PC-9 (cell line): ENCODE data around the gene TRAF3. TPM values are rescaled to one million over a fixed set of nuclear protein-coding genes. Genes with fewer than 3 reads are reported as not detected.

Source experiments
- BruUV-seq: library from RNA; stranded (reverse); fragments of 400-500 nt; replicated peaks from 2 replicates; lab custom pipeline; 2021; lab: Mats Ljungman, UMichigan
- CTCF ChIA-PET: fragments of 300-600 bp; sonication (Branson Sonifier 250); formaldehyde crosslinking; loops from one replicate; lab custom pipeline; 2022; ENCODE audit warnings: antibody characterized with exemption; lab: Charles Lee
- POLR2A ChIA-PET: fragments of 300-600 bp; sonication (Branson Sonifier 250); formaldehyde crosslinking; loops from one replicate; lab custom pipeline; 2022; ENCODE audit warnings: antibody characterized with exemption; ENCODE audit not compliant: unreplicated experiment; lab: Charles Lee
- DNase-seq, 2 experiments: peaks; one replicate each; pipeline versions ENCODE4 v3.0.0 to v3.0.0-alpha.2; 2015 to 2022; ENCODE audit warnings: mixed read lengths in 1 of 2
- H2AFZ ChIP-seq: fragments of 200-600 bp; sonication (generic); 2 replicates; pipeline ENCODE4 v1.8.1; 2017; ENCODE audit warnings: antibody characterized with exemption
- H3F3A ChIP-seq: fragments of 200-600 bp; sonication (generic); 2 replicates; pipeline ENCODE4 v1.8.1; 2017; ENCODE audit warnings: antibody characterized with exemption, mild to moderate bottlenecking, low read depth; ENCODE audit not compliant: insufficient read depth
- H3K27ac ChIP-seq: fragments of 200-600 bp; sonication (generic); 2 replicates; pipeline ENCODE4 v1.6.1; 2016; ENCODE audit warnings: mixed run types
- H3K27me3 ChIP-seq: fragments of 200-600 bp; sonication (generic); 2 replicates; pipeline ENCODE4 v1.6.1; 2016; ENCODE audit warnings: low read depth, mixed run types; ENCODE audit not compliant: insufficient read depth
- H3K36me3 ChIP-seq: fragments of 200-600 bp; sonication (generic); 2 replicates; pipeline ENCODE4 v1.6.1; 2016; ENCODE audit warnings: low read depth, mixed run types
- H3K4me1 ChIP-seq: fragments of 200-600 bp; sonication (generic); replicated peaks from 2 replicates; pipeline ENCODE4 v1.6.1; 2016; ENCODE audit warnings: mixed run types; ENCODE audit not compliant: insufficient read depth
- H3K4me2 ChIP-seq: fragments of 200-600 bp; sonication (generic); 2 replicates; pipeline ENCODE4 v1.6.1; 2017; ENCODE audit warnings: mixed run types
- H3K4me3 ChIP-seq: fragments of 200-600 bp; sonication (generic); 2 replicates; pipeline ENCODE4 v1.6.1; 2016; ENCODE audit warnings: mixed run types
- H3K79me2 ChIP-seq: fragments of 200-600 bp; sonication (generic); 2 replicates; pipeline ENCODE4 v1.6.1; 2017; ENCODE audit warnings: low read depth, mixed run types
- H3K9me2 ChIP-seq: fragments of 200-600 bp; sonication (generic); 2 replicates; pipeline ENCODE4 v1.8.1; 2017; ENCODE audit warnings: mild to moderate bottlenecking; ENCODE audit not compliant: insufficient read depth
- H3K9me3 ChIP-seq: fragments of 200-600 bp; sonication (generic); 2 replicates; pipeline ENCODE4 v1.8.1; 2016; ENCODE audit warnings: low read depth; ENCODE audit not compliant: insufficient read depth
- H4K20me1 ChIP-seq: fragments of 200-600 bp; sonication (generic); 2 replicates; pipeline ENCODE4 v1.8.1; 2017; ENCODE audit not compliant: insufficient read depth
- EZH2 ChIP-seq: fragments of 200-600 bp; sonication (generic); IDR thresholded peaks from 2 replicates; pipeline ENCODE4 v1.8.0; 2017; ENCODE audit warnings: antibody characterized with exemption, low read depth
- intact Hi-C: fragments of 100-400 bp; cut with micrococcal nuclease; formaldehyde crosslinking; loops from one replicate; pipeline ENCODE4 v1.10.0; 2022; ENCODE audit not compliant: unreplicated experiment
- total RNA-seq: library from RNA; stranded (reverse); gene quantifications from 2 replicates; pipeline ENCODE4 v1.2.3, GENCODE V29; 2021
- TF ChIP-seq, protein P1 (sequence below): fragments of 200-600 bp; sonication (generic); conservative IDR thresholded peaks from 2 replicates; pipeline ENCODE4 v1.6.1; 2017; ENCODE audit warnings: mixed run types, antibody characterized with exemption, mild to moderate bottlenecking, moderate library complexity

The TRAF3 gene
- total RNA-seq, 1 experiment from 2014 or later: 41.3 TPM

DNA sequence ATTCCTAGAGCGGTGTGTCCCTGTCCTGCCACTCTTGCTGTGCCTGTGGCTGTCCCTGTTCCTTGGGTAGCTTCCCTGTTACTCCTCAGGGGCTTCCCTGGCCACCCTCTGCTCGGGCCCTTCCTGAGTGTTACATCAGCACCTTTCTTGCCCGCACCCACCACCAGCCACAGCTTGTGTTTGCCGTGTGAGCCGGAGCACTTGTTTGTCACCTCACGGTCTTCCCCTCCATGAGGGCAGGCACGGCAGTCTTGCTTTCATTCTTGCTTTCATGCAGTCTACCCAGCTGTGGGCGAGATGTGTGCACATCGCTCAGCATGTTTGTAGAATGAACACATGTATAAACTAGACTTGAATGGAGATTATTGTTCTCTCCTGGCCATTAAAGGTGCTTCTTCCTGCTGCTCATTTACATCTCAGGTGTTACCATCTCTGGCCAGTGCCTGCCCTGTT lies 42.0 kb downstream of the TRAF3 start:
- TF ChIP-seq EZH2: no peak
- TF ChIP-seq, protein P1, sequence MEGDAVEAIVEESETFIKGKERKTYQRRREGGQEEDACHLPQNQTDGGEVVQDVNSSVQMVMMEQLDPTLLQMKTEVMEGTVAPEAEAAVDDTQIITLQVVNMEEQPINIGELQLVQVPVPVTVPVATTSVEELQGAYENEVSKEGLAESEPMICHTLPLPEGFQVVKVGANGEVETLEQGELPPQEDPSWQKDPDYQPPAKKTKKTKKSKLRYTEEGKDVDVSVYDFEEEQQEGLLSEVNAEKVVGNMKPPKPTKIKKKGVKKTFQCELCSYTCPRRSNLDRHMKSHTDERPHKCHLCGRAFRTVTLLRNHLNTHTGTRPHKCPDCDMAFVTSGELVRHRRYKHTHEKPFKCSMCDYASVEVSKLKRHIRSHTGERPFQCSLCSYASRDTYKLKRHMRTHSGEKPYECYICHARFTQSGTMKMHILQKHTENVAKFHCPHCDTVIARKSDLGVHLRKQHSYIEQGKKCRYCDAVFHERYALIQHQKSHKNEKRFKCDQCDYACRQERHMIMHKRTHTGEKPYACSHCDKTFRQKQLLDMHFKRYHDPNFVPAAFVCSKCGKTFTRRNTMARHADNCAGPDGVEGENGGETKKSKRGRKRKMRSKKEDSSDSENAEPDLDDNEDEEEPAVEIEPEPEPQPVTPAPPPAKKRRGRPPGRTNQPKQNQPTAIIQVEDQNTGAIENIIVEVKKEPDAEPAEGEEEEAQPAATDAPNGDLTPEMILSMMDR: no peak
- no peaks in the 10 kb centered on the region for H3K36me3 ChIP-seq
- no peak overlapping the region for H2AFZ ChIP-seq
- ChIA-PET POLR2A (interaction anchor here (0.5 kb wide), 1 partner anchor 18 kb away, joined by 21 read pairs; no protein-coding TSS in a partner anchor), CTCF (no interaction called here)
- BruUV-seq: no TSS peak
- no peaks in the 10 kb centered on the region for H3K9me3 ChIP-seq
- no peaks in the 10 kb centered on the region for H3K9me2 ChIP-seq
- intact Hi-C loops: no loop called here
- H3K4me1 ChIP-seq: no peaks in the 10 kb centered on the region
- H3K79me2 ChIP-seq: peaks cover 61% of the 10 kb centered on the region
- no peak overlapping the region for H3K4me3 ChIP-seq
- H3K27ac ChIP-seq: no peak overlapping the region
- H3F3A ChIP-seq: peaks cover 4% of the 10 kb centered on the region; the same call in 1 of the 2 replicates
- H3K4me2 ChIP-seq: no peak overlapping the region
- DNase-seq: no peak
- no peaks in the 10 kb centered on the region for H3K27me3 ChIP-seq
- H4K20me1 ChIP-seq: peaks cover 4% of the 10 kb centered on the region; the same call in 1 of the 2 replicates

DNA sequence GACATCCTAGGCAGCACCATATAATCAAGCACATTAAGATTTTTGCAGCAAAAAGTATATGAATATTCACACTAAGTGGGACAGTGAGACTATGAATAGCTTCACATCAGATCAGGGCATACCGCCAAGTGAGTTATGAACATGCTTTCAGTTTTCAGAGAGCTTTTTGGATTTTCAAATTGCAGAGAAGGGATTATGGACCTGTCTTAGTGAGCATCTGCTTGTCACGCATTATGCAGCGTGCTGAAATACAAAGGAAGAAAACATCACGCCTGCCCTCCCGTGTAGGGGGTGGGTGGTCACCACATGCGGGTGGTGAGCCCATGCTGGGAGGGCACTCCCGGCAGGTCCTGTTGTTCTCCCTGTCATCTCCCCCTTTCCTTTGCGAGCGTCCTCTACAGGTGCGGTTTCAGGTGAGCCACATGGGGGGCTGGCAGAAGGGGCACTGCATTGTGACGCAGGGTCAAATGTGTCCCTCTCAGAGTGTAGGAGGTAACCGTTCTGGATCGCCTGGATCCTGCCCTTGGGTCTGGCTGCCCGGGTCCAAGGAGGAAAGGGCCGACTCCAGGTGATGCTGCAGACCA lies 42.6 kb downstream of the TRAF3 start:
- peaks cover 61% of the 10 kb centered on the region for H3K79me2 ChIP-seq
- no TSS peak for BruUV-seq
- intact Hi-C loops: no loop called here
- no peak overlapping the region for H2AFZ ChIP-seq
- no peaks in the 10 kb centered on the region for H3K36me3 ChIP-seq
- ChIA-PET CTCF (no interaction called here), POLR2A (interaction anchor here (0.5 kb wide), 1 partner anchor 17 kb away, joined by 21 read pairs; no protein-coding TSS in a partner anchor)
- peaks cover 6% of the 10 kb centered on the region; the same call in 1 of the 2 replicates for H3K4me1 ChIP-seq
- H3K9me3 ChIP-seq: no peaks in the 10 kb centered on the region
- H3F3A ChIP-seq: peaks cover 8% of the 10 kb centered on the region; the same call in 1 of the 2 replicates
- DNase-seq: no peak
- H3K4me3 ChIP-seq: no peak overlapping the region
- H3K27ac ChIP-seq: no peak overlapping the region
- peaks cover 4% of the 10 kb centered on the region; the same call in 1 of the 2 replicates for H4K20me1 ChIP-seq
- no peaks in the 10 kb centered on the region for H3K27me3 ChIP-seq
- no peak for TF ChIP-seq EZH2
- TF ChIP-seq, protein P1: no peak
- no peak overlapping the region for H3K4me2 ChIP-seq
- no peaks in the 10 kb centered on the region for H3K9me2 ChIP-seq

DNA sequence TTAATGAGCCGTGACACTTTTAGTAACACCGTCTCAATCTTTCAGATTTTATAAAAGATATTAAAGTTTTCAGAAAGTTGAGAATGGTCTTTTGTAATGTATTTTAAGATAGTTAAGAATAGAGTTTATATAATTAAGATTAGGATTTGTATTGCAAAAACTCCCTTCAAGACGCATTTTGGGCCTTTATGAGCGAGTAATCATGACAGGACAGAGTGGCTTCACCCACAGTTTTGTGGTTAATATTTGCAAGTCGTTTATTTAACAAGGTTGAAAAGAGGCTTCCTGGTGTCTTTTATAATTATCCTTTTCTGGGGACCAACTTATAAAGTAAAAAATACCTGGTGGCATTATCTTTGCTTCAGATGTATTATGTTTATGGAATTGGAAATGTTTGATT lies 44.0 kb downstream of the TRAF3 start:
- Histone ChIP-seq H3K4me2 (no peak overlapping the region), H3K27me3 (no peaks in the 10 kb centered on the region), H3K9me3 (no peaks in the 10 kb centered on the region), H3K36me3 (no peaks in the 10 kb centered on the region), H3K4me1 (peaks cover 7% of the 10 kb centered on the region; the same call in 1 of the 2 replicates), H3K27ac (no peak overlapping the region), H3K79me2 (peaks cover 55% of the 10 kb centered on the region), H3K4me3 (no peak overlapping the region), H4K20me1 (peaks cover 4% of the 10 kb centered on the region; the same call in 1 of the 2 replicates), H2AFZ (no peak overlapping the region), H3K9me2 (no peaks in the 10 kb centered on the region), H3F3A (peaks cover 8% of the 10 kb centered on the region; the same call in 1 of the 2 replicates)
- intact Hi-C loops: no loop called here
- DNase-seq: no peak
- POLR2A ChIA-PET: interaction anchor here (0.5 kb wide), 1 partner anchor 21 kb away, joined by 9 read pairs; no protein-coding TSS in a partner anchor
- no TSS peak for BruUV-seq
- CTCF ChIA-PET: no interaction called here
- TF ChIP-seq, protein P1: no peak
- no peak for TF ChIP-seq EZH2
